ENCODE measurements around the gene GTF3A. TPM values are rescaled to one million over a fixed set of nuclear protein-coding genes. Genes with fewer than 3 reads are reported as not detected.

GTF3A gene
- total and polyA plus RNA-seq, 2 of the 4 experiments (the other 2 are of a cell fraction) = 74.1 to 116 TPM

DNA sequence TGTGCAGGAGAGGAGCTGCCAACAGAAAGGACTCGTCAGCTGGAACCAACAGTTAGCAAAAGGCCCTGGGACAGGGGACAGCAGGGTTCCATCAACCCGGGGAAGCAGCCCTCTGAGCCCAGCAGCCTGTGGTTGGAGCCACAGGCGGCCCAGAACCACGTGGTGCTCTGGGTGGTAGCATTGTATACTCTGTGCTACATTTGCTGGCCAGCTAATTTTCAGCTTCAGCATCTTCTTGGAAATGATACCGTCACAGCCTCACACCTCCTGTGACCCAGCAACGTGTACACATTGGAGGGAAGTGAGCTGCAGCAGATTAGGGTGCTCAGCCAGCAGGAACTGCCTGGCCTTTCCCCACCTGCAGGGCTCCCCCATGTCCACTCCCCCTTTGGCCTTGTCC is 39.1 kb downstream of the GTF3A start:
- no peak overlapping the region for H3K23ac ChIP-seq (ENCODE audit: low read depth, low read length)
- CTCF ChIA-PET = no interaction called here
- H3K27me3 ChIP-seq (ENCODE audit: control insufficient read depth, insufficient read depth, low read length) = peaks cover 9% of the 10 kb centered on the region
- H3K9ac ChIP-seq (ENCODE audit: low read depth, low read length) = no peak overlapping the region
- H3K4me2 ChIP-seq (ENCODE audit: low read depth, low read length) = no peak overlapping the region
- in situ Hi-C loops (cut with MboI; ENCODE audit: low sequenced_read_pairs) (no loop called here), intact Hi-C loops (cut with micrococcal nuclease) (no loop called here), dilution Hi-C loops (cut with HindIII; ENCODE audit: low sequenced_read_pairs, unreplicated experiment) (no loop called here)
- H3K4ac ChIP-seq (ENCODE audit: low read depth, low read length) = no peak overlapping the region
- no peaks in the 10 kb centered on the region for H4K20me1 ChIP-seq (ENCODE audit: insufficient read depth, low read length)
- H3K4me3 ChIP-seq (ENCODE audit: insufficient read depth, low read depth, low read length) = no peak overlapping the region
- no peak overlapping the region for H3K18ac ChIP-seq (ENCODE audit: low read depth, low read length)
- no peak overlapping the region for H4K5ac ChIP-seq (ENCODE audit: low read depth, low read length)
- no peak overlapping the region for H4K91ac ChIP-seq (ENCODE audit: insufficient read depth, low read depth, low read length)
- H3K79me1 ChIP-seq (ENCODE audit: low read depth in 1 of 2, low read length in 2 of 2) = no peaks in the 10 kb centered on the region
- H2AK5ac ChIP-seq (ENCODE audit: low read depth, low read length) = no peak overlapping the region
- no peak overlapping the region for H4K8ac ChIP-seq (ENCODE audit: low read depth in 2 of 2, low read length in 2 of 2)
- H3K36me3 ChIP-seq (ENCODE audit: control insufficient read depth, insufficient read depth, low read length) = no peaks in the 10 kb centered on the region
- no peak overlapping the region for H2AFZ ChIP-seq (replicated peaks; ENCODE audit: low read length, poor library complexity)
- POLR2A ChIA-PET (ENCODE audit: unreplicated experiment) = no interaction called here
- no peak overlapping the region for H3K14ac ChIP-seq (replicated peaks; ENCODE audit: low read depth, low read length)
- TF ChIP-seq MXI1 (IDR thresholded peaks at IDR 0.05; ENCODE audit: borderline replicate concordance, low read depth, low read length) (no peak), CHD1 (IDR thresholded peaks at IDR 0.05; ENCODE audit: low read depth, low read length) (no peak), RAD21 (IDR thresholded peaks at IDR 0.05; ENCODE audit: low read length) (no peak), FOS (IDR thresholded peaks at IDR 0.05; ENCODE audit: low read depth, low read length) (no peak), POLR2A (IDR thresholded peaks at IDR 0.05; ENCODE audit: low read depth, low read length) (no peak), BHLHE40 (IDR thresholded peaks at IDR 0.05; ENCODE audit: low read depth, low read length) (no peak), RFX5 (IDR thresholded peaks at IDR 0.05; ENCODE audit: low read depth, low read length) (no peak), NFE2L2 (IDR thresholded peaks at IDR 0.05; ENCODE audit: low read depth, low read length) (no peak), CEBPB (IDR thresholded peaks at IDR 0.05; ENCODE audit: low read depth, low read length) (no peak), ELK1 (IDR thresholded peaks at IDR 0.05; ENCODE audit: borderline replicate concordance, low read depth, low read length) (no peak), MAFK (IDR thresholded peaks at IDR 0.05; ENCODE audit: low read depth, low read length) (no peak), RCOR1 (IDR thresholded peaks at IDR 0.05; ENCODE audit: insufficient replicate concordance, low read length) (no peak)
- TF ChIP-seq, protein P1, sequence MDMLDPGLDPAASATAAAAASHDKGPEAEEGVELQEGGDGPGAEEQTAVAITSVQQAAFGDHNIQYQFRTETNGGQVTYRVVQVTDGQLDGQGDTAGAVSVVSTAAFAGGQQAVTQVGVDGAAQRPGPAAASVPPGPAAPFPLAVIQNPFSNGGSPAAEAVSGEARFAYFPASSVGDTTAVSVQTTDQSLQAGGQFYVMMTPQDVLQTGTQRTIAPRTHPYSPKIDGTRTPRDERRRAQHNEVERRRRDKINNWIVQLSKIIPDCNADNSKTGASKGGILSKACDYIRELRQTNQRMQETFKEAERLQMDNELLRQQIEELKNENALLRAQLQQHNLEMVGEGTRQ (IDR thresholded peaks at IDR 0.05; ENCODE audit: low read depth, low read length) = no peak
- H3K56ac ChIP-seq (ENCODE audit: extremely low read depth, insufficient read depth, low read length) = no peak overlapping the region
- no peak overlapping the region for H2BK20ac ChIP-seq (ENCODE audit: low read depth, low read length)
- no peak overlapping the region for H2BK15ac ChIP-seq (ENCODE audit: low read depth, low read length)
- DNase-seq = no peak
- no peak overlapping the region for H2BK5ac ChIP-seq (ENCODE audit: low read depth, low read length, poor library complexity, severe bottlenecking)
- H3K27ac ChIP-seq (ENCODE audit: insufficient read depth, low read length) = no peak overlapping the region
- no peak overlapping the region for H2AK9ac ChIP-seq (replicated peaks; ENCODE audit: low read depth, low read length, poor library complexity)
- H3K9me1 ChIP-seq (ENCODE audit: insufficient read depth, low read length) = no peaks in the 10 kb centered on the region
- H3K9me3 ChIP-seq (ENCODE audit: control insufficient read depth, insufficient read depth, low read length) = no peaks in the 10 kb centered on the region
- WGBS, 2 experiments (ENCODE audit: extremely low coverage in 2 of 2, insufficient read length in 1 of 2) = no CpG with 5 or more reads among the region's 6 CpGs
- ATAC-seq (ENCODE audit: low read depth) = no peak
- no peak overlapping the region for H2BK120ac ChIP-seq (ENCODE audit: low read depth, low read length)
- BruUV-seq (replicated peaks) = no TSS peak
- no peaks in the 10 kb centered on the region for H3K4me1 ChIP-seq (ENCODE audit: control insufficient read depth, insufficient read depth, low read length)

All from IMR-90 (cell line).